DOHH2 (cell line): ENCODE data around the gene CETP.

Source experiments
- EZH2phosphoT487 ChIP-seq: fragments of 200-600 bp; sonication (generic); IDR thresholded peaks from 2 replicates; pipeline ENCODE4 v1.6.1; 2017; ENCODE audit warnings: borderline replicate concordance, mild to moderate bottlenecking, antibody characterized with exemption, low read length, moderate library complexity, mixed read lengths
- TF ChIP-seq, protein P1 (sequence below): fragments of 200-600 bp; sonication (generic); IDR thresholded peaks from one replicate; pipeline ENCODE4 v1.5.1; 2014; ENCODE audit warnings: antibody characterized with exemption, mild to moderate bottlenecking, low read depth, low read length; ENCODE audit not compliant: poor library complexity, severe bottlenecking

DNA sequence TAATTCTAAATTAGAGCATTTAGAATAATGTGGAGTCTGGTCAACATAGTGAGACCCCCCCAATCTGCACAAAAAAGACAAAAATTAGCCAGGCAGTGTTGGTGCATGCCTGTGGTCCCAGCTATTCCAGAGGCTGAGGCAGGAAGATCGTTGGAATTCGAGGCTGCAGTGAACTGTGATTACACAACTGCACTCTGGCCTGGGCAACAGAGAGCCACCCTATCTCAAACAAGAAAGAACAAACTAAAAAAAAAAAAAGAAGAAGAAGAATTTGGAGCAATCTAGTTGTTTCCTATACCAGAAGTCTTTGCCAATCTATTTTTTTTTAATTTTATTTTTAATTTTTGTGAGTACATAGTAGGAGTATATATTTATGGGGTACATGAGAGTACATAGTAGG, 6.0 kb downstream of the CETP start:
- TF ChIP-seq, protein P1, sequence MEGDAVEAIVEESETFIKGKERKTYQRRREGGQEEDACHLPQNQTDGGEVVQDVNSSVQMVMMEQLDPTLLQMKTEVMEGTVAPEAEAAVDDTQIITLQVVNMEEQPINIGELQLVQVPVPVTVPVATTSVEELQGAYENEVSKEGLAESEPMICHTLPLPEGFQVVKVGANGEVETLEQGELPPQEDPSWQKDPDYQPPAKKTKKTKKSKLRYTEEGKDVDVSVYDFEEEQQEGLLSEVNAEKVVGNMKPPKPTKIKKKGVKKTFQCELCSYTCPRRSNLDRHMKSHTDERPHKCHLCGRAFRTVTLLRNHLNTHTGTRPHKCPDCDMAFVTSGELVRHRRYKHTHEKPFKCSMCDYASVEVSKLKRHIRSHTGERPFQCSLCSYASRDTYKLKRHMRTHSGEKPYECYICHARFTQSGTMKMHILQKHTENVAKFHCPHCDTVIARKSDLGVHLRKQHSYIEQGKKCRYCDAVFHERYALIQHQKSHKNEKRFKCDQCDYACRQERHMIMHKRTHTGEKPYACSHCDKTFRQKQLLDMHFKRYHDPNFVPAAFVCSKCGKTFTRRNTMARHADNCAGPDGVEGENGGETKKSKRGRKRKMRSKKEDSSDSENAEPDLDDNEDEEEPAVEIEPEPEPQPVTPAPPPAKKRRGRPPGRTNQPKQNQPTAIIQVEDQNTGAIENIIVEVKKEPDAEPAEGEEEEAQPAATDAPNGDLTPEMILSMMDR, result no peak
- no peak for TF ChIP-seq EZH2phosphoT487
